GM19035 (cell line): ENCODE measurements around the gene CCDC14.
"Not testable (repeated sequence)": the region's sequence is repeated elsewhere in the genome, so short reads cannot be mapped to it uniquely, and the experiment has no call there.

ENCODE experiments used
- ATAC-seq: cut with Tn5 transposase; IDR thresholded peaks from one replicate; pipeline ENCODE4 v1.9.1; 2021; ENCODE audit not compliant: unreplicated experiment

The CCDC14 gene

GRCh38 chr3:123967260-123967659 lies 6.2 kb upstream of the CCDC14 start:
- not testable (repeated sequence) for ATAC-seq

GRCh38 chr3:123966799-123967198 lies 5.8 kb upstream of the CCDC14 start:
- not testable (repeated sequence) for ATAC-seq

GRCh38 chr3:123964793-123965192 lies 3.8 kb upstream of the CCDC14 start:
- ATAC-seq, result not testable (repeated sequence)

DNA sequence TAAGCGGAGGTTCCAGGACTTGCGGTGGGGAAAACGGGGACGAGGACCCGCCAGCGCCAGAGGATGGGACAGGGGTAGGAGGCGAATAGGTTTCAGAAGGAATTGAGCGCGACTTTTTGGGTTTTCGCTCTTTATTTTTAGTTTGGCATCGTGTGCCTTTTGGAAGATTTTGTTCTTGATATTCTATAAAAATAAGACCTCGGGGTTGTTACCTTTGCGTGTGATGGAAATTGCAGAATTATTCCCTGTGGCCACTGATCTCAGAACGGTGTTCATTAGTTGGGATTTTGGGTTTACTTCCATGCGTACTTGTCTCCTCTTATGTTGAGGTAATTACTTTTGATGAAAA lies 453 bp upstream of the CCDC14 start:
- ATAC-seq, result no peak

- ATAC-seq, result peak; percentile 67
Observed at GRCh38 chr3:123953735-123954134, 7.3 kb downstream of the CCDC14 start.

DNA sequence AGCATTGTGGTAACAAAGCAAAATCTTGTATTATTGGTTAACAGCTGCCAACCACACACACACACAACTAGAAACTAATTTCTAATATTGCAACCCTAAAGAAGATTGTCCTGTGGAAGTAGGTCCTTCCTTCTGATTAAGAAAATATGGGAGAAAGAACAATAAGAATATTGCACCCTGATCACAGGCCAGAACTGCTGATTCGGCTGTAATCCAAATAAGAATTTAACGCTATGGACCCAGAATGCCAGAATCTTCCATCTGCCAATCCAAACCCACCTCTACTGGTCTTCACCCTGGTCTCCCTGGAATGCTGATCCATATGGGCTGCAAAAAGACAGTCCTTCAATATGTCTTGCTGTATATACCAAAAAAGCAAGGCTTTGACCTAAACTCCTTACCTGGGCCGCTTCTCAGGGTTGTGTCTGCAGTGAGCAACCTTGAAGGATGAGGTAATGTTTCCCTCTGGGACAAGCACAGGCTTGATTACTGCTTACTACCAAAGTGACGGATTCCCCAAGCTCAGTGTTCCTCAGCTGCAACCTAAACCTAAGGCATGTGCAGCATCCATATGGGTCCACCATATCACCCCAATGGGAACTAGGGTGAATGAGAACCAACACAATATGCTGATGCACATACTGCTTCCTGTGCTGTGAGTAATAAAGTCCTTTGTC lies 8.0 kb downstream of the CCDC14 start:
- ATAC-seq, result no peak

- no peak for ATAC-seq
Observed at GRCh38 chr3:123951522-123952447, 9.2 kb downstream of the CCDC14 start.

DNA sequence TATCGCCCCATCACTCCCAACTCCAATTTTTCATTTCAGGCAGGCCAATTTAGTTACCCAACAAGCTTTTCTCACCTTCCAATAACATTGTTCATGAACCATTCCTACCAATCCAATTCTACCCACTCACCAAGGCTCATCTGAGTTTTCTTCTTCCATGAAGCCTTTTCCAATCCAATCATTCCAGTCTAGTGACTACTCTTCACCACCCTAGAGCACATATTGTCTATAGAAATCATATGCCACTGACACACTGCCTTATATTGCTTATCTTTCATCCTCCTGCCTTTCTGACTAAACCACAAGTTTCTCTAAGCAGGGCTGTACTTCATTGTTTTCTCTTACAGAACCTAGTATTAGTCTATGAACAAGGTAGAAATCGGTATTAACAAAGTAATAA lies 11.4 kb downstream of the CCDC14 start:
- no peak for ATAC-seq

DNA sequence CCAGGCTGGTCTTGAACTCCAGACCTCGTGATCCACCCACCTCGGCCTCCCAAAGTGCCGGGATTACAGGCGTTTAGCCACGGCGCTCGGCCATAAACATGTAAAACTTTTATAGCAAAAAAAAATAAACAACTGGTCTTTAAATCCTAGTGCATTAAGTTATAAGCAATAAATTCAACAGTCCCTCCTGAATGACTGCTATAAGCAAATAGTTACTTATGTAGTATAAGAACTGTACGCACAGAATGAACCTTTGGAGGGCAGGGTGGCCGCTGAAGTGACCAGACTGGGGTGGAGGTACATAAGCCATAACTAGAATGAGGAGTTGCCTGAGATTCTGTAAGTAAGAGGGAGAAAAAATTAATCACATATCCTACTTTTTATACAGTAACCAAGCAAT lies 12.6 kb downstream of the CCDC14 start:
- ATAC-seq, result no peak

GRCh38 chr3:123947482-123947881 lies 13.5 kb downstream of the CCDC14 start:
- ATAC-seq, result no peak

DNA sequence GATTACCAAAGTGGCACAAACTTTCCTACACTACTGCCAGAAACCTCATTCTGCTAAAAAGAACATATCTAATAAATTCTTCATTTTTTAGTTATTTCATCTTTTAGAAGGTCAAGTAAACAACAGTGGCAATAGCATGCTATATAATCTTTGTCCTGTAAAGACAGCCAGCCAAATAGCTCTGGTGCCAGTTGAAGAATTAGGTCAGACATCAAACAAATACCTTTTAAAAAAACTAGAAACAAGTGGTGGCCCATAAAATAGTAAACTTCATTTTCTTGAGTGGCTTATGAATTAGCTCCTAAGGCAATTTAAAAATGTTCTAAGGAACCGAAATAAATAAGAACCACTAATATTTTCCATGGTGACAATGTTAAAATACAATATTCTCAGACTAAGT lies 19.5 kb downstream of the CCDC14 start:
- no peak for ATAC-seq

DNA sequence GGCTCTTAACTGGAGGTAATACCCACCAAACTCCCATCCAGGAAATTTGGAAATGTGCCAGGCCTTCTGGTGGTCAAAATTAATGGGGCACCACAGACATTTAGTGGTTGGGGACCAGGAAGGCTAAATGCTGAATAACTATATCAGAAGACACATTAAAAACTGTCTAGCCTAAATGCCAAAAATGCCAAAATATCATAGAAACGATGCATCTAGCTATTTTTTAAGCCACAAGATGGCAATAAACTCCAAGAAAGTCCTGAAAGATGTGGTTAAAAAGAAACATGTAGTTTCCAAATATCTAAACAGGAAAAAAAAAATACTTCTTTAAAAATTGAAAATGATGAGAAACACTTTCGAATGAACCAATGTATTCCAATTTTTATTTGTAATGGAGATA lies 19.9 kb downstream of the CCDC14 start:
- ATAC-seq, result no peak

GRCh38 chr3:123939706-123940105 lies 21.3 kb downstream of the CCDC14 start:
- ATAC-seq, result no peak

DNA sequence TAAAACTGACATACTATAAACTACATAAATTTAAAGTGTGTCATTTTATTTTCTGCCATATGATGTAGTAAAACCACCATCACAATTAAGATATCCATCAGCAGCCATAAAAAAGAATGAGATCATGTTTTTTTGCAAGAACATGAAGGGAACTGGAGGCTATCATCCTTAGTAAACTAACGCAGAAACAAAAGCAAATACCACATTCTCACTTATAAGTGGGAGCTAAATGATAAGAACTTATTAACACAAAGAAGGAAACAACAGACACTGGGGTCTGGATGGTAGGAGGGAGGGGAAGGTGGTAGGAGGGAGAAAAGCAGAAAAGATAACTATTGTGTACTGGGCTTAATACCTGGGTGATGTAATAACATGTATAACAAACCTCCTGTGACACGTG lies 24.6 kb downstream of the CCDC14 start:
- ATAC-seq, result no peak

GRCh38 chr3:123935830-123936229 lies 25.2 kb downstream of the CCDC14 start:
- ATAC-seq, result no peak

- no peak for ATAC-seq
Observed at GRCh38 chr3:123934250-123934649, 26.8 kb downstream of the CCDC14 start.

- ATAC-seq, result no peak
Observed at GRCh38 chr3:123930445-123930844, 30.6 kb downstream of the CCDC14 start.

DNA sequence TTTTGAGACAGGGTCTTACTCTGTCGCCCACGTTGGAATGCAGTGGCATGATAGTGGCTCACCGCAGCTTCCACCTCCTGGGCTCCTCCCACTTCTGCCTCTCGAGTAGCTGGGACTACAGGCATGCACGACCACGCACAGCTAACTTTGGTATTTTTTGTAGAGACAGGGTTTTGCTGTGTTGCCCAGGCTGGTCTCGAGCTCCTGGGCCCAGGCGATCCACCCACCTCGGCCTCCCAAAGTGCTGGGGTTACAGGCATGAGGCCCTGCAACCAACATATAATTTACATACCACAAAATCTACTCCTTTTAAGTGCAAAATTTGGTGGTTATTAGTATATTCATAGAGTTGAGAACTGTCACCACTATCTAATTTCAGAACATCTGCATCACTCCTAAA lies 31.7 kb downstream of the CCDC14 start:
- ATAC-seq, result no peak

GRCh38 chr3:123926396-123926795 lies 34.6 kb downstream of the CCDC14 start:
- no peak for ATAC-seq

- no peak for ATAC-seq
Observed at GRCh38 chr3:123920868-123921267, 40.2 kb downstream of the CCDC14 start.

DNA sequence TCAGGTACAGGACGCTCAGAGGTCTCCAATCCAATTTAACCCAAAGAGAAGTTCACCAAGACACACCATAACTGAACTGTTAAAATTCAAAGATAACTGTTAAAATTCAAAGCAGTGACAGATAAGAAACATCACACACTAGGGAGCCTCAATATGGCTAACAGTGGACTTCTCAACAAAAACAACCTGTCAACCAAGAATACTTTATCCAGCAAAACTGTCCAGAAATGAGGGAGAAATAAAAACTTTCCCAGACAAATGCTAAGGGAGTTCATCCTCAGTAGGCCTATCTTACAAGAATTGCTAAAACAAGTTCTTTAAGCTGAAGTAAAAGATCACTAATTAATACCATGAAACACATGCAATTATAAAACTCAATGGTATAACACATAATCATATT lies 40.6 kb downstream of the CCDC14 start:
- ATAC-seq, result no peak

DNA sequence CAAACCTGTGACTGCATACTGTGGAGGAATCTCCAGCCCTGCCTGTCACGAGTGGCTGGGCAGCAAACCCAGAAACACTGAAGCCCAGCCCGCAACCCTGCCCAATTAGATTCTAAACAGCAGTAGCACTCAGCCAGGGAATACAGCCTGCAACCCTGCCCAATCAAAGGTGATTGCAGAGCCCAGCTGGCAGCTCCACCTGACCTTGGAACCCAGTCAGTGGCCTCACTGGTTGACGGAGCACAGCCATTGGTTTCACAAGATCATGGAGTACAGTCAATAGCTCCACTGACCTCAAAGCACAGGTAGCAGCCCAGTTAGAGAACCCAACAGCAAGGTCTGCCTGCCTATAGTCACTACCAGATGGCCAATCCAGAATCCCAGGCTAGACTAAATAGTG lies 41.7 kb downstream of the CCDC14 start:
- no peak for ATAC-seq
